Suprapubic skin (tissue), 4 donors: ENCODE results near the gene PDZD8. TPM values are rescaled to one million over a fixed set of nuclear protein-coding genes. Genes with fewer than 3 reads are reported as not detected.

ENCODE experiments used
- DNase-seq, 2 donors: peaks; one replicate each; pipeline ENCODE4 v3.0.0-alpha.2; 2019; ENCODE audit warnings: low spot score in 2 of 2
- H3K27ac ChIP-seq: fragments of 200-600 bp; sonication (generic); one replicate; pipeline ENCODE4 v1.5.1; 2019
- H3K27me3 ChIP-seq: fragments of 200-600 bp; sonication (generic); one replicate; pipeline ENCODE4 v1.5.1; 2019
- H3K36me3 ChIP-seq: fragments of 200-600 bp; sonication (generic); one replicate; pipeline ENCODE4 v1.5.1; 2019
- H3K4me1 ChIP-seq: fragments of 200-600 bp; sonication (generic); one replicate; pipeline ENCODE4 v1.5.1; 2019
- H3K4me3 ChIP-seq: fragments of 200-600 bp; sonication (generic); one replicate; pipeline ENCODE4 v1.5.1; 2019; ENCODE audit warnings: mild to moderate bottlenecking
- H3K9me3 ChIP-seq: fragments of 200-600 bp; sonication (generic); one replicate; pipeline ENCODE4 v1.5.1; 2019
- EP300 ChIP-seq: sonication (generic); formaldehyde crosslinking; IDR thresholded peaks from one replicate; pipeline ENCODE4 v1.6.1; 2017; ENCODE audit warnings: antibody characterized with exemption
- POLR2A ChIP-seq, 2 donors: fragments of 450-650 bp; IDR thresholded peaks; one replicate each; pipeline ENCODE4 v1.6.1; 2017; ENCODE audit warnings: antibody characterized with exemption in 2 of 2, mild to moderate bottlenecking in 2 of 2, moderate library complexity in 2 of 2
- POLR2AphosphoS5 ChIP-seq, 3 donors: sonication (generic); formaldehyde crosslinking; IDR thresholded peaks; one replicate each; pipeline ENCODE4 v1.6.1; 2017; ENCODE audit warnings: antibody characterized with exemption in 3 of 3
- WGBS: methylation state at CpG from one replicate; pipeline ENCODE4 v1.1.5; 2018; 5-methylcytosine and 5-hydroxymethylcytosine counted together
- total RNA-seq, 4 donors: library from RNA; depleted of rRNA; stranded (reverse); fragments of >200 nt; gene quantifications; one replicate each; pipeline ENCODE4 v1.1.0, GENCODE V29; 2016
- TF ChIP-seq, protein P1 (sequence below), 2 donors: fragments of 200-600 bp in 1 of 2; fragments of 450-650 bp in 1 of 2; sonication (generic) in 1 of 2; IDR thresholded peaks; one replicate each; pipeline ENCODE4 v1.5.1; 2016 to 2019; ENCODE audit warnings: antibody characterized with exemption in 2 of 2, mild to moderate bottlenecking in 1 of 2, moderate library complexity in 1 of 2

PDZD8 gene
- total RNA-seq, 4 donors from 2014 or later, result 23.7 to 46.2 (median 36.4) TPM

DNA sequence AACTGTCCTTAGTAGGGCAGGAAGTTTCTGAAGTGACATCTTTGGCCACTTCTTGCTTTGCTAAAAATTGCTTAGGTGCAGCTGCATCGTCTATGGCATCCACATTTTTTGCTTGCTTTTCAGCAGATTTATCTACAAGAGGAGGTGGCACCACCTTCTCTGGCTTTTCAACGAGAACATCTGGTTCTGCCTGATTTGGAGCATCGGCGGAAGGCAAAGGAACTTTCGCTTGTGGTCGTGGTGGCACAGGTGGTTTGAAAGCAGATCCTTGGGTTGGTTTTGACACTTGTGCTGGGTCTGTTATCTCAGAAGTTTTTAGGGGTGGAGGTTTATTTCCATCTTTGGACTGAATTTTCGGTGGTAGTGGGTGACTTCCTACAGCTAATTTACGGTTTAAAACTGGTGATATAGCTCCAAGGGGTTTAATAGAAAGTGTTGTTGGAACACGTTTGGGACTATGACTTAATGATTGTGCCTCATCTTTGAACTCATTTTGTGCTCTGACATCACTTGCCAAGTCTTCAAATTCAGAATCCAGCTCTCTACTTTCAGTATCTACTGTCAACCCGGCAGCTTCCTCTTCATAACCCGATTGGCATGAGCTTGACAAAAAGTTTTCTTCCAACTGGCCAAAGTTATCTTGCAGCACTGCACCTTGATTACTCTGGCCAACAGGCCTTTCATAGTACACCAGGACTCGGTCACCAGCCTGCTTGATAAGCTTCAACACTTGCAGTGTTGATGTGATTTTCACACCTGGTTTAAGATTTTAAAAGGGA lies 90.3 kb downstream of the PDZD8 start:
- H3K4me3 ChIP-seq, result no peak overlapping the region
- no peak overlapping the region for H3K27ac ChIP-seq
- H3K4me1 ChIP-seq, result no peaks in the 10 kb centered on the region
- no peaks in the 10 kb centered on the region for H3K27me3 ChIP-seq
- no peaks in the 10 kb centered on the region for H3K9me3 ChIP-seq
- H3K36me3 ChIP-seq, result peaks cover 36% of the 10 kb centered on the region
- WGBS, result 89% methylated on average over 12 of the region's 12 CpGs
- TF ChIP-seq EP300 (no peak), POLR2AphosphoS5 (IDR thresholded peaks at IDR 0.05) (no peak), POLR2A (IDR thresholded peaks at IDR 0.05) (no peak)
- TF ChIP-seq, protein P1, sequence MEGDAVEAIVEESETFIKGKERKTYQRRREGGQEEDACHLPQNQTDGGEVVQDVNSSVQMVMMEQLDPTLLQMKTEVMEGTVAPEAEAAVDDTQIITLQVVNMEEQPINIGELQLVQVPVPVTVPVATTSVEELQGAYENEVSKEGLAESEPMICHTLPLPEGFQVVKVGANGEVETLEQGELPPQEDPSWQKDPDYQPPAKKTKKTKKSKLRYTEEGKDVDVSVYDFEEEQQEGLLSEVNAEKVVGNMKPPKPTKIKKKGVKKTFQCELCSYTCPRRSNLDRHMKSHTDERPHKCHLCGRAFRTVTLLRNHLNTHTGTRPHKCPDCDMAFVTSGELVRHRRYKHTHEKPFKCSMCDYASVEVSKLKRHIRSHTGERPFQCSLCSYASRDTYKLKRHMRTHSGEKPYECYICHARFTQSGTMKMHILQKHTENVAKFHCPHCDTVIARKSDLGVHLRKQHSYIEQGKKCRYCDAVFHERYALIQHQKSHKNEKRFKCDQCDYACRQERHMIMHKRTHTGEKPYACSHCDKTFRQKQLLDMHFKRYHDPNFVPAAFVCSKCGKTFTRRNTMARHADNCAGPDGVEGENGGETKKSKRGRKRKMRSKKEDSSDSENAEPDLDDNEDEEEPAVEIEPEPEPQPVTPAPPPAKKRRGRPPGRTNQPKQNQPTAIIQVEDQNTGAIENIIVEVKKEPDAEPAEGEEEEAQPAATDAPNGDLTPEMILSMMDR (IDR thresholded peaks at IDR 0.05), result no peak
- no peak for DNase-seq

DNA sequence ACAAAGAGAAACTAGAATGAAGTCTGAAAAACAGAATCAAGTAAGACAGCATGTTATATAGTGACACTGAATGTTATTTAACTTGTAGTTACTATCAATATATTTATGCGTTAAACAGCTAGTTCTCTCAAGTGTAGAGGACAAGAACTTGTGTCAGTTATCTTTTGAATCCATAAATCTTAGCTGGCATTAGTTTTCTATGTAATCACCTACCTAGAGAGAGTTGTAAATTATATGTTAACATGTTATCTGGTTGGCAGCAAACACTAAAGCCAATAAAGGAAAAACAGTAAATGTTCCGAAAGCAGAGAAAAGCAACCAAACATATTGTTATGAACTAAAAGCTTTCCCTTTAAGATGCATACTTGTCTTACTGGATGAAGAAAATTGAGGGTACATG lies 97.6 kb downstream of the PDZD8 start:
- Histone ChIP-seq H3K36me3 (no peaks in the 10 kb centered on the region), H3K4me1 (no peaks in the 10 kb centered on the region), H3K27me3 (no peaks in the 10 kb centered on the region), H3K27ac (no peak overlapping the region), H3K9me3 (no peaks in the 10 kb centered on the region), H3K4me3 (no peak overlapping the region)
- TF ChIP-seq POLR2AphosphoS5 (IDR thresholded peaks at IDR 0.05) (no peak), POLR2A (IDR thresholded peaks at IDR 0.05) (no peak), EP300 (no peak)
- TF ChIP-seq, protein P1 (IDR thresholded peaks at IDR 0.05), result no peak
- 86% methylated on average over 2 of the region's 2 CpGs for WGBS
- DNase-seq, result no peak

DNA sequence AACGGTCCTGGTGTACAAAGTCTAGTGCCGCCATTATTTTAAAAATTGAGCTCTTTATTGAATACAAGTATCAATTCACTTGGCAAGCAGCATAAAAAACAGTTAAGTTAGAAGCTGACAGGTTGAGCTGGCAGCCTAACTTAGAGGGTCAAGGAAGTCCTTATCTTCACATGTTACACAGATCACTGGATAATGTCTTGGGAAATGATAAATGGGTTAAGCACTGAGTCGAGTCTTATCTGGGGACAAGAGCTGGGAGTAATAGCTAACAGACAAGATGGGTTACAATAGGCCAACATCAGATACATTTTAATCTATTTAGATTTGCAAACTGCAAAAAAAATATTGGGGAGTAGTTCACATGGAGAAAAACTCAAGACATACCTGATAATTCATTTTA lies 100.1 kb downstream of the PDZD8 start:
- H3K36me3 ChIP-seq, result no peaks in the 10 kb centered on the region
- H3K27ac ChIP-seq, result no peak overlapping the region
- no peak overlapping the region for H3K4me3 ChIP-seq
- H3K27me3 ChIP-seq, result no peaks in the 10 kb centered on the region
- no peak for TF ChIP-seq POLR2A (IDR thresholded peaks at IDR 0.05)
- no peak for TF ChIP-seq POLR2AphosphoS5 (IDR thresholded peaks at IDR 0.05)
- no peak for TF ChIP-seq EP300
- TF ChIP-seq, protein P1 (IDR thresholded peaks at IDR 0.05), result no peak
- 70% methylated on average over 3 of the region's 3 CpGs for WGBS
- no peaks in the 10 kb centered on the region for H3K4me1 ChIP-seq
- H3K9me3 ChIP-seq, result no peaks in the 10 kb centered on the region
- no peak for DNase-seq

DNA sequence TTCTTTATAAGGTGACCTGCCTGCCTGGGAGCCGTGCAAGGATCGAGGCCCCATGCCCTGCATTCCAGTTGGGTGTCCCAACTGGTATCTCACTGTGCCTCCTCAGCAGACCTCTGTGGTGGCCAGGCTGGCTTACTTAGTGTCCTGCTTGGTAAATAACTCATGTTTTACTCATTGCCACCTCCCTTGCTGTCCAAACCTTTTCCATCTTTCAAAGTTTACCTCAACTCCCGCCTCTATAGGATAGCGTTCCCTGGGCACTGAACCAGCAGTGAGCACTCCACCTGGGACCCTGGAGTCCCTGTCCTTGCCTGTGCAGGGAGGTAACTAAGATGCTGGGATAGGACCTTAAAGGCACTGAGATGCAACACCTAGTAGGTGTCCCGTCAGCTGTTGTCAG lies 100.7 kb downstream of the PDZD8 start:
- H3K4me1 ChIP-seq, result no peaks in the 10 kb centered on the region
- TF ChIP-seq, protein P1 (IDR thresholded peaks at IDR 0.05), result no peak
- 100% methylated on average over 5 of the region's 5 CpGs for WGBS
- H3K9me3 ChIP-seq, result no peaks in the 10 kb centered on the region
- no peaks in the 10 kb centered on the region for H3K36me3 ChIP-seq
- H3K27ac ChIP-seq, result no peak overlapping the region
- H3K4me3 ChIP-seq, result no peak overlapping the region
- no peak for DNase-seq
- H3K27me3 ChIP-seq, result no peaks in the 10 kb centered on the region

DNA sequence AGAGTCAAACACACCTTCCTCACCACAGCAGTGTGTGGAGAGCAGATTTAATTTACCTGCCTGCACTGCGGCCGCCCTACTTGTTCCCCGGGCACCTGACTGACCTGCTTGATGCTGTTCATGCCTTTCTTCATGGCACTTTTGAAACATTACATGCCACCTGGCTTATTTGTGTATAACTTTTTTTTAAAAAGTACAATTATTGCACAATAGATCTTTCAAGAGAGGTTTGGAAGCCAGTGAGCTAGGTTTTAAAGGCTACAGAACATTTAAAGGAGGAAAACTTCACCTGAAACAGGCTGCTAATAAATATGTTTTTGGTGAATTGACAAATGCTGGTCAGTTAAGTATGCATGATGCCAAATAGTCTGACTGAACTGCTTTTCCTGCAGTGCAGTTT lies 101.3 kb downstream of the PDZD8 start:
- H3K9me3 ChIP-seq, result no peaks in the 10 kb centered on the region
- WGBS, result 94% methylated on average over 3 of the region's 3 CpGs

More for the DNA sequence above, 101.3 kb downstream of the PDZD8 start:
- no peak for DNase-seq
- TF ChIP-seq POLR2A (IDR thresholded peaks at IDR 0.05) (no peak), POLR2AphosphoS5 (IDR thresholded peaks at IDR 0.05) (no peak), EP300 (no peak)
- TF ChIP-seq, protein P1 (IDR thresholded peaks at IDR 0.05), result no peak
- no peak overlapping the region for H3K4me3 ChIP-seq
- no peak overlapping the region for H3K27ac ChIP-seq
- H3K4me1 ChIP-seq, result no peaks in the 10 kb centered on the region
- H3K27me3 ChIP-seq, result no peaks in the 10 kb centered on the region
- no peaks in the 10 kb centered on the region for H3K36me3 ChIP-seq
